H1 (cell line): ENCODE results near the gene CRHR2. TPM values are rescaled to one million over a fixed set of nuclear protein-coding genes. Genes with fewer than 3 reads are reported as not detected.
A peak's percentile ranks its signal among the peaks of the same experiment; 100 is the strongest.

Experiments used
- CTCF ChIA-PET: fragments of 300-600 bp; sonication (Branson Sonifier 250); formaldehyde crosslinking; loops from one replicate; lab custom pipeline; 2021; ENCODE audit not compliant: partially characterized antibody; lab: Charles Lee
- POLR2A ChIA-PET: fragments of 300-600 bp; sonication (Branson Sonifier 250); formaldehyde crosslinking; loops from one replicate; lab custom pipeline; 2021; ENCODE audit warnings: inconsistent platforms; ENCODE audit not compliant: partially characterized antibody; lab: Charles Lee
- DNase-seq, 2 experiments: peaks; one replicate each; pipeline versions ENCODE4 v3.0.0 to v3.0.0-alpha.2; 2010 to 2022; ENCODE audit warnings: low spot score in 2 of 2, low read depth in 1 of 2, mixed read lengths in 1 of 2
- FAIRE-seq: peaks from 2 replicates; lab custom pipeline; 2011; peaks lifted over from hg19 to GRCh38; lab: Jason Lieb, UNC
- H2AFZ ChIP-seq: 2 replicates; pipeline ENCODE4 v1.8.1; 2012; ENCODE audit warnings: low read length, inconsistent platforms
- H2AK5ac ChIP-seq: 2 replicates; pipeline ENCODE4 v1.6.1; 2013; ENCODE audit warnings: low read depth, low read length
- H2BK120ac ChIP-seq: replicated peaks from 2 replicates; pipeline ENCODE3; 2013; ENCODE audit warnings: low read depth, low read length, inconsistent platforms
- H2BK12ac ChIP-seq: 2 replicates; pipeline ENCODE4 v1.6.1; 2013; ENCODE audit warnings: low read depth, low read length
- H2BK15ac ChIP-seq: 2 replicates; pipeline ENCODE4 v1.6.1; 2013; ENCODE audit warnings: low read length
- H2BK20ac ChIP-seq: 2 replicates; pipeline ENCODE4 v1.6.1; 2013; ENCODE audit warnings: low read length
- H2BK5ac ChIP-seq: 2 replicates; pipeline ENCODE4 v1.6.1; 2013; ENCODE audit warnings: low read depth, low read length
- H3K14ac ChIP-seq: 2 replicates; pipeline ENCODE4 v1.6.1; 2013; ENCODE audit warnings: inconsistent platforms; ENCODE audit not compliant: insufficient read length
- H3K18ac ChIP-seq: 2 replicates; pipeline ENCODE4 v1.6.1; 2013; ENCODE audit warnings: low read length; ENCODE audit errors: extremely low read depth
- H3K23ac ChIP-seq: 2 replicates; pipeline ENCODE4 v1.6.1; 2013; ENCODE audit warnings: inconsistent platforms; ENCODE audit not compliant: insufficient read length
- H3K23me2 ChIP-seq: 2 replicates; pipeline ENCODE4 v1.6.1; 2013; ENCODE audit warnings: low read depth, low read length
- H3K27ac ChIP-seq: 2 replicates; pipeline ENCODE4 v1.6.1; 2011; ENCODE audit warnings: low read depth, low read length, inconsistent platforms
- H3K27me3 ChIP-seq, 4 experiments: replicated peaks in 1 of 4; 1 replicate in 1 of 4; 2 replicates in 3 of 4; pipeline versions ENCODE4 v1.6.1 to v1.8.1; 2011 to 2013; ENCODE audit warnings: low read length in 3 of 4, mild to moderate bottlenecking in 3 of 4, inconsistent platforms in 2 of 4, mixed read lengths in 2 of 4, moderate library complexity in 1 of 4; ENCODE audit not compliant: control insufficient read depth in 3 of 4, insufficient read depth in 3 of 4; ENCODE audit errors: extremely low read depth in 1 of 4
- H3K36me3 ChIP-seq, 4 experiments: 2 replicates each; pipeline versions ENCODE4 v1.6.1 to v1.8.1; 2011 to 2013; ENCODE audit warnings: mild to moderate bottlenecking in 4 of 4, low read length in 3 of 4, moderate library complexity in 2 of 4, control low read depth in 1 of 4, inconsistent platforms in 1 of 4; ENCODE audit not compliant: insufficient read depth in 4 of 4, control insufficient read depth in 2 of 4
- H3K4ac ChIP-seq: replicated peaks from 2 replicates; pipeline ENCODE3; 2013; ENCODE audit warnings: low read length, low read depth, mixed read lengths, inconsistent platforms; ENCODE audit not compliant: insufficient read length
- H3K4me1 ChIP-seq, 4 experiments: replicated peaks in 1 of 4; 1 replicate in 1 of 4; 2 replicates in 3 of 4; pipeline versions ENCODE4 v1.6.1 to v1.8.1; 2011 to 2013; ENCODE audit warnings: low read length in 3 of 4, inconsistent platforms in 2 of 4, mixed read lengths in 1 of 4; ENCODE audit not compliant: insufficient read depth in 4 of 4, control insufficient read depth in 3 of 4
- H3K4me2 ChIP-seq, 2 experiments: 2 replicates each; pipeline versions ENCODE4 v1.6.1 to v1.8.1; 2011 to 2013; ENCODE audit warnings: low read depth in 2 of 2, low read length in 2 of 2, control low read depth in 1 of 2, inconsistent platforms in 1 of 2, mild to moderate bottlenecking in 1 of 2; ENCODE audit not compliant: insufficient read depth in 1 of 2
- H3K4me3 ChIP-seq, 4 experiments: fragments of 200-600, 300-600 bp in 1 of 4; sonication (generic), shearing (Covaris generic), sonication (Bioruptor Twin) in 1 of 4; 2 replicates each; pipeline versions ENCODE4 v1.5.1 to v1.8.1; 2011 to 2016; ENCODE audit warnings: low read length in 4 of 4, low read depth in 3 of 4, control low read depth in 2 of 4, inconsistent platforms in 2 of 4, mild to moderate bottlenecking in 2 of 4, mixed read lengths in 1 of 4, moderate library complexity in 1 of 4; ENCODE audit not compliant: insufficient read depth in 2 of 4; ENCODE audit errors: extremely low read depth in 1 of 4
- H3K56ac ChIP-seq: replicated peaks from 2 replicates; pipeline ENCODE3; 2013; ENCODE audit warnings: low read depth, mild to moderate bottlenecking, mixed read lengths, low read length, inconsistent platforms; ENCODE audit not compliant: insufficient read length
- H3K79me1 ChIP-seq: 2 replicates; pipeline ENCODE4 v1.6.1; 2013; ENCODE audit warnings: low read depth, low read length, control low read depth
- H3K79me2 ChIP-seq, 2 experiments: 2 replicates each; pipeline versions ENCODE4 v1.6.1 to v1.8.1; 2012 to 2013; ENCODE audit warnings: low read length in 2 of 2, mild to moderate bottlenecking in 2 of 2, inconsistent platforms in 1 of 2; ENCODE audit not compliant: insufficient read depth in 2 of 2, control insufficient read depth in 1 of 2
- H3K9ac ChIP-seq, 4 experiments: replicated peaks in 1 of 4; 1 replicate in 1 of 4; 2 replicates in 3 of 4; pipeline versions ENCODE4 v1.6.1 to v1.8.1; 2011 to 2013; ENCODE audit warnings: low read depth in 3 of 4, low read length in 3 of 4, control low read depth in 2 of 4, mild to moderate bottlenecking in 2 of 4, moderate library complexity in 2 of 4, inconsistent platforms in 1 of 4; ENCODE audit errors: extremely low read depth in 1 of 4
- H3K9me3 ChIP-seq, 2 experiments: 2 replicates each; pipeline versions ENCODE4 v1.6.1 to v1.8.1; 2012 to 2013; ENCODE audit warnings: mild to moderate bottlenecking in 2 of 2, moderate library complexity in 2 of 2, control low read depth in 1 of 2, inconsistent platforms in 1 of 2, low read depth in 1 of 2, low read length in 1 of 2, mixed read lengths in 1 of 2; ENCODE audit not compliant: insufficient read depth in 2 of 2
- H4K20me1 ChIP-seq, 2 experiments: replicated peaks in 1 of 2; 2 replicates each; pipeline versions ENCODE3 to v1.8.1; 2011 to 2013; ENCODE audit warnings: inconsistent platforms in 2 of 2, low read length in 2 of 2, mild to moderate bottlenecking in 1 of 2; ENCODE audit not compliant: insufficient read depth in 2 of 2, control insufficient read depth in 1 of 2
- H4K5ac ChIP-seq: 2 replicates; pipeline ENCODE4 v1.6.1; 2013; ENCODE audit warnings: low read length, low read depth, mixed read lengths, inconsistent platforms; ENCODE audit not compliant: insufficient read length
- H4K8ac ChIP-seq: 2 replicates; pipeline ENCODE4 v1.8.0; 2013; ENCODE audit warnings: mild to moderate bottlenecking, moderate library complexity, low read length, inconsistent platforms; ENCODE audit not compliant: insufficient read depth; ENCODE audit errors: extremely low read depth
- H4K91ac ChIP-seq: replicated peaks from 2 replicates; pipeline ENCODE3; 2013; ENCODE audit warnings: low read length, mixed read lengths, inconsistent platforms; ENCODE audit not compliant: insufficient read length
- CBX8 ChIP-seq: fragments of 300-800, 300-1000 bp; sonication (generic); IDR thresholded peaks from 2 replicates; pipeline ENCODE4 v1.7.1; 2016; ENCODE audit warnings: low read depth, low read length, borderline replicate concordance
- SP1 ChIP-seq: IDR thresholded peaks from 2 replicates; pipeline ENCODE4 v1.6.1; 2011; ENCODE audit warnings: low read depth, low read length
- WGBS, 2 experiments: shearing (Covaris generic) in 1 of 2; methylation state at CpG; one replicate each; pipeline versions ENCODE4 v1.1.6 to v1.1.7; 2013 to 2015; ENCODE audit warnings: low lambda C conversion rate in 2 of 2, mixed read lengths in 2 of 2, inconsistent platforms in 1 of 2, low coverage in 1 of 2, missing lambda C conversion rate in 1 of 2; ENCODE audit not compliant: insufficient replicate concordance in 2 of 2, insufficient coverage in 1 of 2, insufficient read length in 1 of 2; ENCODE audit errors: extremely low coverage in 1 of 2, missing lambda C conversion rate in 1 of 2; 5-methylcytosine and 5-hydroxymethylcytosine counted together
- polyA plus RNA-seq, 7 experiments: library from polyadenylated mRNA; depleted of rRNA in 3 of 7; stranded (reverse) in 5 of 7; unstranded in 2 of 7; fragments of >200 nt in 5 of 7; fragments of 200-250 nt in 2 of 7; gene quantifications; 1 replicate in 5 of 7; 2 replicates in 1 of 7; 4 replicates in 1 of 7; pipeline versions ENCODE4 v1.2.1 to v1.2.3, GENCODE V29; 2011 to 2013; ENCODE audit warnings: missing spikeins in 2 of 7, mixed read lengths in 2 of 7
- total RNA-seq: library from RNA; stranded (reverse); fragmentation: NEBNext Ultra II Directional; extraction: Animal tissue kit (Norgen Biotek cat#: 25700); gene quantifications from 2 replicates; pipeline ENCODE4 v1.2.1, GENCODE V29; 2021
- TF ChIP-seq, protein P1 (sequence below), 3 experiments: IDR thresholded peaks; 1 replicate in 2 of 3; 2 replicates in 1 of 3; pipeline versions ENCODE4 v1.5.1 to v1.6.1; 2011; ENCODE audit warnings: low read length in 3 of 3, mild to moderate bottlenecking in 3 of 3, inconsistent platforms in 2 of 3, low read depth in 1 of 3, moderate library complexity in 1 of 3; ENCODE audit not compliant: insufficient read depth in 1 of 3; ENCODE audit errors: control extremely low read depth in 1 of 3

Gene CRHR2
- total and polyA plus RNA-seq, 2 of the 8 experiments (the other 6 are each of a cell fraction or from before 2014, with no cell fraction given) = 0.37 to 1.3 TPM

DNA sequence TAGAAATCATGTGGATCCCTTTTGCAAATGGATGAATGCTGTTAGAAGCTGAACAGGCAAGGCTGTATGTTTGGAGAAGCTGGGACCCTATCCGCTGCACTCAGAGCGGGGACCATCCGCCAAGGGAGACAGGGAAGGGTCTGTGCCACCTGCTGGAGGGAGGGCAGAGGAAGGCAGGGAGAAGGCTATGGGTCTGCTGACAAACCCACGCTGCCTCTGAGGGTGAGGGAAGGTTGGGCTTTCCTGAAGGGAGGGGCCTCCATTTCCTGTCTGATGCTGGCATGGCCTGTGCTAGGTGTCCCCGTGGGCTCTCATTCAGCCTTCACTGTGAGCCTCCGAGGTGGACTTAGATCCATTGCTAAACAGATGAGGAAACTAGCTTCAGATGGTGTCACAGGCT is 5.3 kb upstream of the CRHR2 start:
- Histone ChIP-seq H3K23me2 (no peaks in the 10 kb centered on the region), H2AK5ac (no peak overlapping the region), H3K14ac (no peak overlapping the region), H2AFZ (no peak overlapping the region), H3K4me3 (no peak overlapping the region), H3K79me1 (no peaks in the 10 kb centered on the region), H2BK15ac (no peak overlapping the region), H3K27me3 (peaks cover 4 to 23% (median 18%) of the 10 kb centered on the region in 4 experiments), H3K4ac (no peak overlapping the region), H3K18ac (no peak overlapping the region), H3K23ac (no peak overlapping the region), H3K56ac (no peak overlapping the region), H4K20me1 (peaks cover 0 to 16% of the 10 kb centered on the region in 2 experiments), H4K8ac (no peak overlapping the region), H2BK12ac (no peak overlapping the region), H3K9ac (no peak overlapping the region), H3K4me1 (peaks cover 0 to 5% (median 3%) of the 10 kb centered on the region in 4 experiments; a peak in 3 of 7 replicates), H4K91ac (no peak overlapping the region), H3K27ac (no peak overlapping the region), H2BK120ac (no peak overlapping the region), H3K4me2 (no peak overlapping the region), H4K5ac (no peak overlapping the region), H3K36me3 (no peaks in the 10 kb centered on the region; a peak in 1 of 8 replicates), H2BK20ac (no peak overlapping the region), H3K79me2 (no peaks in the 10 kb centered on the region), H2BK5ac (no peak overlapping the region), H3K9me3 (no peaks in the 10 kb centered on the region)
- DNase-seq (no peak), FAIRE-seq (no peak)
- POLR2A ChIA-PET = no interaction called here
- CTCF ChIA-PET = interaction anchor here (0.7 to 2.5 kb wide), 6 partner anchors 10 to 52 kb away, joined by 3 to 11 read pairs (median 4); no protein-coding TSS in a partner anchor
- TF ChIP-seq CBX8 (no peak), SP1 (no peak)
- TF ChIP-seq, protein P1, sequence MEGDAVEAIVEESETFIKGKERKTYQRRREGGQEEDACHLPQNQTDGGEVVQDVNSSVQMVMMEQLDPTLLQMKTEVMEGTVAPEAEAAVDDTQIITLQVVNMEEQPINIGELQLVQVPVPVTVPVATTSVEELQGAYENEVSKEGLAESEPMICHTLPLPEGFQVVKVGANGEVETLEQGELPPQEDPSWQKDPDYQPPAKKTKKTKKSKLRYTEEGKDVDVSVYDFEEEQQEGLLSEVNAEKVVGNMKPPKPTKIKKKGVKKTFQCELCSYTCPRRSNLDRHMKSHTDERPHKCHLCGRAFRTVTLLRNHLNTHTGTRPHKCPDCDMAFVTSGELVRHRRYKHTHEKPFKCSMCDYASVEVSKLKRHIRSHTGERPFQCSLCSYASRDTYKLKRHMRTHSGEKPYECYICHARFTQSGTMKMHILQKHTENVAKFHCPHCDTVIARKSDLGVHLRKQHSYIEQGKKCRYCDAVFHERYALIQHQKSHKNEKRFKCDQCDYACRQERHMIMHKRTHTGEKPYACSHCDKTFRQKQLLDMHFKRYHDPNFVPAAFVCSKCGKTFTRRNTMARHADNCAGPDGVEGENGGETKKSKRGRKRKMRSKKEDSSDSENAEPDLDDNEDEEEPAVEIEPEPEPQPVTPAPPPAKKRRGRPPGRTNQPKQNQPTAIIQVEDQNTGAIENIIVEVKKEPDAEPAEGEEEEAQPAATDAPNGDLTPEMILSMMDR (IDR thresholded peaks at IDR 0.05; ENCODE audit: control extremely low read depth in 1 of 3, insufficient read depth in 1 of 3, low read depth in 1 of 3, low read length in 3 of 3) = peak in 1 of 3 experiments; percentile 30; a peak in 1 of 4 replicates
- 78% methylated on average over 6 of the region's 6 CpGs; no CpG with 5 or more reads in 1 of the 2 experiments for WGBS, 2 experiments
